Prostate gland (tissue), 2 donors: ENCODE results near the gene FCHSD2. TPM values are rescaled to one million over a fixed set of nuclear protein-coding genes. Genes with fewer than 3 reads are reported as not detected.

Experiments used
- DNase-seq: peaks from one replicate; pipeline ENCODE4 v3.0.0-alpha.2; 2019; ENCODE audit warnings: low spot score
- H3K27ac ChIP-seq, 2 donors: fragments of 200-600 bp; sonication (generic); 2 replicates each; pipeline ENCODE4 v1.5.1; 2017 to 2019
- H3K27me3 ChIP-seq: fragments of 200-600 bp; sonication (generic); replicated peaks from 2 replicates; pipeline ENCODE4 v1.5.1; 2019; ENCODE audit not compliant: insufficient read depth
- H3K36me3 ChIP-seq, 2 donors: fragments of 200-600 bp; sonication (generic); 1 replicate in 1 of 2; 2 replicates in 1 of 2; pipeline versions ENCODE4 v1.5.1 to v1.8.1; 2017 to 2019
- H3K4me1 ChIP-seq: fragments of 200-600 bp; sonication (generic); replicated peaks from 2 replicates; pipeline ENCODE4 v1.5.1; 2019
- H3K4me3 ChIP-seq, 2 donors: fragments of 200-600 bp; sonication (generic); 2 replicates each; pipeline ENCODE4 v1.5.1; 2017 to 2019
- H3K9me3 ChIP-seq: fragments of 200-600 bp; sonication (generic); 2 replicates; pipeline ENCODE4 v1.5.1; 2017
- POLR2A ChIP-seq: fragments of 450-650 bp; IDR thresholded peaks from one replicate; pipeline ENCODE4 v1.6.1; 2016; ENCODE audit warnings: antibody characterized with exemption, mild to moderate bottlenecking
- POLR2AphosphoS5 ChIP-seq: sonication (generic); formaldehyde crosslinking; IDR thresholded peaks from one replicate; pipeline ENCODE4 v1.6.1; 2017; ENCODE audit warnings: antibody characterized with exemption
- WGBS: methylation state at CpG from one replicate; pipeline ENCODE4 v1.1.5; 2018; 5-methylcytosine and 5-hydroxymethylcytosine counted together
- intact Hi-C: fragments of 100-400 bp; cut with DNase I; formaldehyde crosslinking; loops from one replicate; pipeline ENCODE4 v1.14.2; 2022
- total RNA-seq, 2 donors: library from RNA; depleted of rRNA; stranded (reverse); fragments of >200 nt; gene quantifications; one replicate each; pipeline ENCODE4 v1.1.0, GENCODE V29; 2016
- TF ChIP-seq, protein P1 (sequence below), 4 experiments: fragments of 200-600 bp in 2 of 4; fragments of 450-650 bp in 2 of 4; sonication (generic) in 2 of 4; IDR thresholded peaks; 1 replicate in 3 of 4; 2 replicates in 1 of 4; pipeline ENCODE4 v1.5.1; 2016 to 2019; ENCODE audit warnings: antibody characterized with exemption in 4 of 4, mild to moderate bottlenecking in 2 of 4, moderate library complexity in 2 of 4

FCHSD2 gene
- total RNA-seq, 2 donors from 2014 or later = 9.9 to 45.3 TPM

DNA sequence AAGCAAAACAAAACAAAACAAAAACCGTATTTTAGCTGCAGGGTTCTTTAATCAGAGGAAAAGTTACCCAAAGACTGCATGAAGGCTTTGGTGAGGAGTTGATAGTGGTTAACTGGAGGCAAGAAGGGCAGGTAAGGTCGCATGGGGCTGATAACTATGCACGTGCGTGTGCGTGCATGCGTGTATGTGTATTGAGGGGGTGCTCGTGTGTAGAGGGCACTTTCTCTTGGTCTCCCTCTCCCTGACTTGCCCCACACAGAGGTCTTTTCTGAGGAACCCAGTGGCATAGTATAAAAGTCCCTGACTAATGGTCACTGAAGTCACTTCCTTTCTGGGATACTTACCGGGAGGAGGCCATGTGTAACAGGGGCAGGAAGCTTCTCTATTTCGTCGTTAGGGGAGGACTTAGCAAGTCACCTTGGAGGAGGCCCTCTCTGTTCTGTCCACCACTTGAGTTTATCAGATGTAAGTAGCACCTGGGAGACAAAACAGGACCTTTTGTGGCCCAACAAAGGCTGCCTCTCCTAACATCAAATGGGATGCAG, 20.1 kb upstream of the FCHSD2 start:
- TF ChIP-seq, protein P1, sequence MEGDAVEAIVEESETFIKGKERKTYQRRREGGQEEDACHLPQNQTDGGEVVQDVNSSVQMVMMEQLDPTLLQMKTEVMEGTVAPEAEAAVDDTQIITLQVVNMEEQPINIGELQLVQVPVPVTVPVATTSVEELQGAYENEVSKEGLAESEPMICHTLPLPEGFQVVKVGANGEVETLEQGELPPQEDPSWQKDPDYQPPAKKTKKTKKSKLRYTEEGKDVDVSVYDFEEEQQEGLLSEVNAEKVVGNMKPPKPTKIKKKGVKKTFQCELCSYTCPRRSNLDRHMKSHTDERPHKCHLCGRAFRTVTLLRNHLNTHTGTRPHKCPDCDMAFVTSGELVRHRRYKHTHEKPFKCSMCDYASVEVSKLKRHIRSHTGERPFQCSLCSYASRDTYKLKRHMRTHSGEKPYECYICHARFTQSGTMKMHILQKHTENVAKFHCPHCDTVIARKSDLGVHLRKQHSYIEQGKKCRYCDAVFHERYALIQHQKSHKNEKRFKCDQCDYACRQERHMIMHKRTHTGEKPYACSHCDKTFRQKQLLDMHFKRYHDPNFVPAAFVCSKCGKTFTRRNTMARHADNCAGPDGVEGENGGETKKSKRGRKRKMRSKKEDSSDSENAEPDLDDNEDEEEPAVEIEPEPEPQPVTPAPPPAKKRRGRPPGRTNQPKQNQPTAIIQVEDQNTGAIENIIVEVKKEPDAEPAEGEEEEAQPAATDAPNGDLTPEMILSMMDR (IDR thresholded peaks at IDR 0.05) = no peak
- TF ChIP-seq POLR2A (no peak), POLR2AphosphoS5 (no peak)
- Histone ChIP-seq H3K4me1 (no peaks in the 10 kb centered on the region), H3K27ac (no peak overlapping the region), H3K4me3 (no peak overlapping the region), H3K9me3 (no peaks in the 10 kb centered on the region), H3K36me3 (no peaks in the 10 kb centered on the region), H3K27me3 (no peaks in the 10 kb centered on the region)
- DNase-seq = no peak
- intact Hi-C loops = no loop called here
- 90% methylated on average over 10 of the region's 10 CpGs for WGBS

DNA sequence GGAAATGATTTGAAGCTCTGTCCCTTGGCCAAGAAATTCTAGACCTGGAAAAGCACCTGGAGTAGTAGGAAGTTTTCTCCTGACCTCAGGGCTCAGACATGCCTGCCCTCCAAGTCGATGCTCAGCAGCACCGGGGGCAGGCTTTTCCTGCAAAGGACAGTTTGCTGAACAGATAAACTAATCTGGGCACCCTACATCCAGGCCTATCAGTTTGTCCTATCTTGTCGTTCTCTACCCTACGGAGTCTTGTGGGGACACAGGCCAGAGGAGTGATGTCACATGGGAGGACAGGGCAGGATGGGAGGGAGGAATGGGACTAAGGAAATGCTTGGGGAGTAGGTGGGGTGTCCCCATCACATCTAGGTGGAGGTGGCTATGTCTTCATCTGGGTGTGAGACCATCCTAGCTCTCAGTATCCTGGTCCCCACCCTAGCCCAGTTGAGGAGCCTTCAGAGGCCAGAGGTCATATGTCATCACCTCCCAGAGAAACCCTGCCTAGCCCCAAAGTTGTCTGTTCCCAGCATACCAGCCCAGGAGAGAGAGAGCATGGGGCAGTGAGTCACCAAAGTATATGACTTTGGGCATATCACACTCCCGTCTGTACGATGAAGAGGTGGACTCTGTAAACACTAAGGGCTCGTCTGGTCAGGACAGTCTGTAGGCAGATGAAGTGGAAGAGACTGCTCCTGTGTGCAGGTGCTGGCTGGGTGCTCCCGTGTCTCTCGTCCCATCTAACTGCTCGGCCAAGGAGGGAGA, 18.1 kb upstream of the FCHSD2 start:
- no peaks in the 10 kb centered on the region for H3K4me1 ChIP-seq
- no peaks in the 10 kb centered on the region for H3K27me3 ChIP-seq
- DNase-seq = no peak
- no peaks in the 10 kb centered on the region for H3K36me3 ChIP-seq
- intact Hi-C loops = no loop called here
- no peak overlapping the region for H3K4me3 ChIP-seq
- H3K27ac ChIP-seq = no peak overlapping the region
- WGBS = 71% methylated on average over 10 of the region's 10 CpGs
- TF ChIP-seq POLR2AphosphoS5 (no peak), POLR2A (no peak)
- TF ChIP-seq, protein P1 (IDR thresholded peaks at IDR 0.05) = no peak
- H3K9me3 ChIP-seq = no peaks in the 10 kb centered on the region

- Histone ChIP-seq H3K4me3 (no peak overlapping the region), H3K27me3 (no peaks in the 10 kb centered on the region), H3K36me3 (no peaks in the 10 kb centered on the region), H3K4me1 (no peaks in the 10 kb centered on the region), H3K9me3 (no peaks in the 10 kb centered on the region), H3K27ac (no peak overlapping the region)
- DNase-seq = no peak
- 97% methylated on average over 3 of the region's 3 CpGs for WGBS
- TF ChIP-seq, protein P1 (IDR thresholded peaks at IDR 0.05) = no peak
- TF ChIP-seq POLR2AphosphoS5 = no peak
- TF ChIP-seq POLR2A = no peak
- intact Hi-C loops = no loop called here
Measured at GRCh38 chr11:73159297-73159696, 17.2 kb upstream of the FCHSD2 start.

GRCh38 chr11:73158356-73159051, 16.4 kb upstream of the FCHSD2 start:
- Histone ChIP-seq H3K4me3 (no peak overlapping the region), H3K27me3 (no peaks in the 10 kb centered on the region), H3K9me3 (no peaks in the 10 kb centered on the region), H3K4me1 (no peaks in the 10 kb centered on the region), H3K27ac (no peak overlapping the region), H3K36me3 (no peaks in the 10 kb centered on the region)
- intact Hi-C loops = no loop called here
- DNase-seq = no peak
- TF ChIP-seq, protein P1 (IDR thresholded peaks at IDR 0.05) = no peak
- TF ChIP-seq POLR2A = no peak
- TF ChIP-seq POLR2AphosphoS5 = no peak
- WGBS = 81% methylated on average over 8 of the region's 8 CpGs
